Measurements from ENCODE around the gene PSD2.
A peak's percentile ranks its signal among the peaks of the same experiment; 100 is the strongest.

The PSD2 gene

GRCh38 chr5:139872052-139872766 is 76.6 kb downstream of the PSD2 start:
- Histone ChIP-seq H3K4me3 (ENCODE audit: low read depth, low read length) (no peak overlapping the region), H3K36me3 (replicated peaks) (no peaks in the 10 kb centered on the region), H3K27me3 (replicated peaks) (peaks cover 5% of the 10 kb centered on the region), H3K27ac (no peak overlapping the region)
- DNase-seq = no peak
- peak; percentile 36 for TF ChIP-seq CTCF (IDR thresholded peaks at IDR 0.05; ENCODE audit: low read depth, low read length, missing control alignments)
- in situ Hi-C loops (cut with HindIII; ENCODE audit: low pct_ligation_motif_present, low sequenced_read_pairs) = no loop called here

GRCh38 chr5:139872851-139873794 is 77.5 kb downstream of the PSD2 start:
- DNase-seq = no peak
- no peak overlapping the region for H3K4me3 ChIP-seq (ENCODE audit: low read depth, low read length)
- no peaks in the 10 kb centered on the region for H3K36me3 ChIP-seq (replicated peaks)
- in situ Hi-C loops (cut with HindIII; ENCODE audit: low pct_ligation_motif_present, low sequenced_read_pairs) = no loop called here
- H3K27ac ChIP-seq = no peak overlapping the region
- no peak for TF ChIP-seq CTCF (IDR thresholded peaks at IDR 0.05; ENCODE audit: low read depth, low read length, missing control alignments)
- peaks cover 3% of the 10 kb centered on the region for H3K27me3 ChIP-seq (replicated peaks)

GRCh38 chr5:139875957-139876356 is 80.3 kb downstream of the PSD2 start:
- H3K27me3 ChIP-seq (replicated peaks) = peaks cover 4% of the 10 kb centered on the region
- TF ChIP-seq CTCF (IDR thresholded peaks at IDR 0.05; ENCODE audit: low read depth, low read length, missing control alignments) = no peak
- DNase-seq = no peak

GRCh38 chr5:139877129-139877597 is 81.6 kb downstream of the PSD2 start:
- DNase-seq = no peak
- TF ChIP-seq CTCF (IDR thresholded peaks at IDR 0.05; ENCODE audit: low read depth, low read length, missing control alignments) = no peak
- Histone ChIP-seq H3K4me3 (ENCODE audit: low read depth, low read length) (no peak overlapping the region), H3K27ac (no peak overlapping the region), H3K36me3 (replicated peaks) (no peaks in the 10 kb centered on the region), H3K27me3 (replicated peaks) (peaks cover 8% of the 10 kb centered on the region)
- in situ Hi-C loops (cut with HindIII; ENCODE audit: low pct_ligation_motif_present, low sequenced_read_pairs) = no loop called here

More at GRCh38 chr5:139875957-139876356, 80.3 kb downstream of the PSD2 start:
- Histone ChIP-seq H3K36me3 (replicated peaks) (no peaks in the 10 kb centered on the region), H3K4me3 (ENCODE audit: low read depth, low read length) (no peak overlapping the region), H3K27ac (no peak overlapping the region)
- in situ Hi-C loops (cut with HindIII; ENCODE audit: low pct_ligation_motif_present, low sequenced_read_pairs) = no loop called here

- in situ Hi-C loops (cut with HindIII; ENCODE audit: low pct_ligation_motif_present, low sequenced_read_pairs) = no loop called here
- no peak for TF ChIP-seq CTCF (IDR thresholded peaks at IDR 0.05; ENCODE audit: low read depth, low read length, missing control alignments)
- no peak for DNase-seq
- H3K27me3 ChIP-seq (replicated peaks) = peaks cover 9% of the 10 kb centered on the region
- no peak overlapping the region for H3K27ac ChIP-seq
- no peak overlapping the region for H3K4me3 ChIP-seq (ENCODE audit: low read depth, low read length)
- H3K36me3 ChIP-seq (replicated peaks) = no peaks in the 10 kb centered on the region
These were observed 82.5 kb downstream of the PSD2 start for GRCh38 chr5:139878093-139878492.

Measured in brain microvascular endothelial cell (primary cell).